Activated naive CD4-positive, alpha-beta T cell treated with anti-CD3 and anti-CD28 coated beads, Interleukin-2, amount 10 ng/mL, durations not matched to agents 7 days and 5 days (primary cell): ENCODE measurements around the gene PPL.
"Not testable (repeated sequence)": the region's sequence is repeated elsewhere in the genome, so short reads cannot be mapped to it uniquely, and the experiment has no call there.

Experiments
- CTCF ChIA-PET: fragments of 350-600 bp; sonication (Branson Sonifier 250); formaldehyde crosslinking; loops from one replicate; lab custom pipeline; 2021; ENCODE audit warnings: antibody characterized with exemption; lab: Charles Lee
- DNase-seq: peaks from one replicate; pipeline ENCODE4 v3.0.0-alpha.2; 2020
- H3K27ac Mint-ChIP-seq: one replicate; pipeline ENCODE4 v1.8.0; 2021; ENCODE audit warnings: mild to moderate bottlenecking, moderate library complexity, mixed read lengths
- H3K27me3 Mint-ChIP-seq: one replicate; pipeline ENCODE4 v1.8.0; 2021; ENCODE audit warnings: mild to moderate bottlenecking, mixed read lengths
- H3K36me3 Mint-ChIP-seq: one replicate; pipeline ENCODE4 v1.8.0; 2021; ENCODE audit warnings: mixed read lengths
- H3K4me1 Mint-ChIP-seq: one replicate; pipeline ENCODE4 v1.8.0; 2021; ENCODE audit warnings: mixed read lengths
- H3K4me3 Mint-ChIP-seq: one replicate; pipeline ENCODE4 v1.8.0; 2021; ENCODE audit warnings: mild to moderate bottlenecking, moderate library complexity, mixed read lengths
- H3K9me3 Mint-ChIP-seq: one replicate; pipeline ENCODE4 v1.8.0; 2021; ENCODE audit warnings: mixed read lengths

PPL gene

GRCh38 chr16:4968879-4969483, 32.0 kb upstream of the PPL start:
- Mint-ChIP-seq H3K9me3 (peaks cover 10% of the 10 kb centered on the region), H3K4me1 (peaks cover 22% of the 10 kb centered on the region), H3K36me3 (peaks cover 6% of the 10 kb centered on the region), H3K27me3 (peaks cover 15% of the 10 kb centered on the region), H3K27ac (no peak overlapping the region), H3K4me3 (no peak overlapping the region)
- no peak for DNase-seq
- CTCF ChIA-PET = no interaction called here

DNA sequence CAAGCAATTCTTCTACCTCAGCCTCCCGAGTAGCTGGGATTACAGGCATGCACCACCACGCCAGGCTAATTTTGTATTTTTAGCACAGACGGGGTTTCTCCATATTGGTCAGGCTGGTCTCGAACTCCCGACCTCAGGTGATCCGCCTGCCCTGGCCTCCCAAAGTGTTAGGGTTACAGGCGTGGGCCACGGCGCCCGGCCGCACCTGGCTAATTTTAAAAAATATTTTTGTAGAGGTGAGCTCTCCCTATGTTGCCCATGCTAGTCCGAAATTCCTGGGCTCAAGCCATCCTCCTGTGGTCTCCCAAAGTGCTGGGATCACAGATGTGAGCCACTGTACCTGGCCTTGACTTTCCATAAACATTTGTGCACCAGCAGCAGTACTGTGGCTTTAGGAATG, 31.3 kb upstream of the PPL start:
- CTCF ChIA-PET, H3K4me3 Mint-ChIP-seq: not testable (repeated sequence)

DNA sequence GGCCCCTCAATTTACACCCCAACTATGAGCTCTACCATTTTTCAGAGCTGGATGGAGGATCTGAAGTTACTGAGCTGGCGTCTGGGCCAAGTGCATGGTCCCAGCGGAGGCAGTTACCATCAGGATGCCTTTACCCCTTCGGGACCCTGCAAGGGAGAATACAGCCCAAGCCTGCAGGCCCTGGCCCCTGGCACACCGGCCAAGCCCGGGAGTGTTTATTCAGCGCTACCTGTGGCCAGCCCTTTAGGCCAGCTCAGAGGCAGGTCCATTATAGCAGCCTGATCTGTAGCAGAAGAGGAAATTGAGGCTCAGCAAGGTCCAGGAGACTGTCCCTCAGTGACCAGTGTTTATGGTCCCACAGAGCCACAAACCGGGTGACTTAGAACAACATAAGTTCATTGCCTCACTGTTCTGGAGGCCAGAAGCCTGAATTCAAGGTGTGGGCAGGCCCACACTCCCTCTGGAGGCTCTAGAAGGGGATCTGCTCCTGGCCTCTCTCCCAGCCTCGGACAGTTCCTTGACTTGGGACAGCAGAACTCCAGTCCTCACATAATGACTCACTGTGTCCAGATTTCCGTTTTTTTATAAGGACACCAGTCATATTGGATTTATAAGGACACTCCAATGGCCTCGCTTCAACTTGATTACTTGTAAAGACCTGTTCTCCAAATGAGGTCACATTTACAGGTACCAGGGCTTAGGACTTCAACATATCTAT, 29.9 kb upstream of the PPL start:
- no peak overlapping the region for H3K4me3 Mint-ChIP-seq
- H3K27ac Mint-ChIP-seq = no peak overlapping the region
- H3K9me3 Mint-ChIP-seq = no peaks in the 10 kb centered on the region
- no peaks in the 10 kb centered on the region for H3K36me3 Mint-ChIP-seq
- no peak for DNase-seq
- CTCF ChIA-PET = no interaction called here
- H3K27me3 Mint-ChIP-seq = peaks cover 20% of the 10 kb centered on the region
- H3K4me1 Mint-ChIP-seq = peaks cover 4% of the 10 kb centered on the region

More for the DNA sequence above, 31.3 kb upstream of the PPL start:
- DNase-seq, H3K9me3 Mint-ChIP-seq, H3K36me3 Mint-ChIP-seq, H3K27ac Mint-ChIP-seq: not testable (repeated sequence)
- Mint-ChIP-seq H3K27me3 (peaks cover 19% of the 10 kb centered on the region), H3K4me1 (peaks cover 16% of the 10 kb centered on the region)

DNA sequence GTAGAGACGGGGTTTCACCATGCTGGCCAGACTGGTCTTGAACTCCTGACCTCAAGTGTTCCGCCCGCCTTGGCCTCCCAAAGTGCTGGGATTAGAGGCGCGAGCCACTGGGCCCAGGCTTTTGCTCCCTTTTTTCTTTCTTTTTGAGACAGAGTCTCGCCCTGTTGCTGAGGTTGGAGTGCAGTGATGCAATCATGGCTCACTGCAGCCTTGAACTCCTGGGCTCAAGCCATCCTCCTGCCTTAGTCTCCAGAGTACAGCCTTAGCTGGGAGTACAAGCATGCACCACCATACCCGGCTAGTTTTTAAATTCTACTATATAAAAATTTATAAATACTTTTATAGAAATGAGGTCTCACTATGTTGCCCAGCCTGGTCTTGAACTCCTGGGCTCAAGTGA, 26.6 kb upstream of the PPL start:
- H3K4me1 Mint-ChIP-seq, H3K4me3 Mint-ChIP-seq, DNase-seq, H3K27ac Mint-ChIP-seq, H3K36me3 Mint-ChIP-seq, H3K9me3 Mint-ChIP-seq, CTCF ChIA-PET: not testable (repeated sequence)
- peaks cover 29% of the 10 kb centered on the region for H3K27me3 Mint-ChIP-seq

- Mint-ChIP-seq H3K36me3 (no peaks in the 10 kb centered on the region), H3K4me3 (no peak overlapping the region), H3K9me3 (no peaks in the 10 kb centered on the region), H3K27me3 (peaks cover 37% of the 10 kb centered on the region), H3K4me1 (peaks cover 11% of the 10 kb centered on the region), H3K27ac (no peak overlapping the region)
- DNase-seq = no peak
- CTCF ChIA-PET = no interaction called here
Measured at GRCh38 chr16:4962716-4963115, 25.8 kb upstream of the PPL start.

DNA sequence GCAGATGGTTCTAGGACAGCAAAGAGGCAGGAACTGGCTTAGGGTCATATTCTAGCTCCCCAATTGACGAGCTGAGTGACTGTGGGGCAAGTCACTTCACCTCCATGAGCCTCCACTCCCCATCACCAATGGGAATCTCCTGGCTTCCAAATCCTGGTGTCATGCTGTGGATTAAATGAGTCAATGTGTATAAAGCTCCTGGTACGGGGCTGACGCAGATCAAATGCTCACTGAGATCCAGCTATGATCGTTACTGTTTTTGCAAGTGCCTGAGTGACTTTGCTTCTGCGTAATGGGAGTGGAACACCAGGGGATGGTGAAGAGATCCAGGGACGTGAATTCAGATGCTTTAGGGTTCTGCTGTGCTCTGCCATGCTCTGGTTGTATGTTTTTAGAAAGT, 23.6 kb upstream of the PPL start:
- H3K4me3 Mint-ChIP-seq = no peak overlapping the region
- peaks cover 53% of the 10 kb centered on the region for H3K27me3 Mint-ChIP-seq
- no peaks in the 10 kb centered on the region for H3K36me3 Mint-ChIP-seq
- peaks cover 19% of the 10 kb centered on the region for H3K4me1 Mint-ChIP-seq
- DNase-seq = no peak
- CTCF ChIA-PET = no interaction called here
- no peaks in the 10 kb centered on the region for H3K9me3 Mint-ChIP-seq
- no peak overlapping the region for H3K27ac Mint-ChIP-seq

DNA sequence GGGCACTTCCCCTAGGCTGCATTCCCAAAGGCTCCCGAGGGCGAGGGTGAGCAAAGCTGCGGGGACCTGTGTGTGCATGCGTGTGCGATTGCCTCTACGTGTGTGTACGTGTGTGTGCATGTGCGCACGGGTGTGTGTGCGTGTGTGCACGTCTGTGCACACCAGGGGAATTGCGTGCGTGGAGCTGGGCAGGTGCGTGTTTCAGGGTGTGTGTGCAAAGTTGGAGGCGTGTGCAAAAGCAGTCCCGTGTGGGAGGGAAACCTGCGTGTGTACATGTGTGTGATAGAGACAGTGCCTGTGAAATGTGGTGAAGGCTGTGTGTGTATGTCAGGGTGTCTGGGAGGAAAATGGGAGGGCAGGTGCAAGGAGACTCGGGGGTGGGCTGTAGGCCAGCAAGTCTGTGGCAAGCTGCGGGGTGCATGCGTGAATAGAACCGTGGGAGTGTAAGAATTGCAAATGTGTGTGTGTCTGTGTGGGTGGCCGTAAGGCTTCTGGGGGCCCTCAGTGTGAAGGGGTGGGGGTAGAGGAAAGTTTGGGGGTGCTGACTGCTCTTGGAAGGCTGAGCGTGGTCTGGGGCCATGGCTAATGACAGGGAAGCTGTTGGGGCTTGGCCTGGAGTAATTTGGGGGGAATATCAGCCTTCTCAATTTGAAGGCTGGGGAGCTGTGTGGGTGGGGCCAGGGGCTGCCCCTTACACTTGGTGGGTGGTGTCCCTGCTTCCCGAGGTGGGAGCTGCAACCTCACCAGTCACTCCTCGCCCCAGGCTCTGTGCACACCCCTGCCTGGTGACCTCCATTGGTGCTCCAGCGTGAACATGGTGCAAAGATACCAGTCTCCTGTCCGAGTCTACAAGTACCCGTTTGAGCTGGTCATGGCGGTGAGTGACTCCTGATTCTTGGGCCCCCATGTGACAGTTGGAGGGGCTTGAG, 21.8 kb upstream of the PPL start:
- H3K9me3 Mint-ChIP-seq = no peaks in the 10 kb centered on the region
- CTCF ChIA-PET = interaction anchor here (0.7 to 1.0 kb wide), 2 partner anchors 133 to 134 kb away, joined by 3 read pairs; no protein-coding TSS in a partner anchor
- peak overlapping the region; percentile 6 for H3K27ac Mint-ChIP-seq
- H3K36me3 Mint-ChIP-seq = no peaks in the 10 kb centered on the region
- H3K27me3 Mint-ChIP-seq = peaks cover 60% of the 10 kb centered on the region
- peak overlapping the region; percentile 76 for H3K4me3 Mint-ChIP-seq
- H3K4me1 Mint-ChIP-seq = peaks cover 19% of the 10 kb centered on the region
- DNase-seq = no peak

DNA sequence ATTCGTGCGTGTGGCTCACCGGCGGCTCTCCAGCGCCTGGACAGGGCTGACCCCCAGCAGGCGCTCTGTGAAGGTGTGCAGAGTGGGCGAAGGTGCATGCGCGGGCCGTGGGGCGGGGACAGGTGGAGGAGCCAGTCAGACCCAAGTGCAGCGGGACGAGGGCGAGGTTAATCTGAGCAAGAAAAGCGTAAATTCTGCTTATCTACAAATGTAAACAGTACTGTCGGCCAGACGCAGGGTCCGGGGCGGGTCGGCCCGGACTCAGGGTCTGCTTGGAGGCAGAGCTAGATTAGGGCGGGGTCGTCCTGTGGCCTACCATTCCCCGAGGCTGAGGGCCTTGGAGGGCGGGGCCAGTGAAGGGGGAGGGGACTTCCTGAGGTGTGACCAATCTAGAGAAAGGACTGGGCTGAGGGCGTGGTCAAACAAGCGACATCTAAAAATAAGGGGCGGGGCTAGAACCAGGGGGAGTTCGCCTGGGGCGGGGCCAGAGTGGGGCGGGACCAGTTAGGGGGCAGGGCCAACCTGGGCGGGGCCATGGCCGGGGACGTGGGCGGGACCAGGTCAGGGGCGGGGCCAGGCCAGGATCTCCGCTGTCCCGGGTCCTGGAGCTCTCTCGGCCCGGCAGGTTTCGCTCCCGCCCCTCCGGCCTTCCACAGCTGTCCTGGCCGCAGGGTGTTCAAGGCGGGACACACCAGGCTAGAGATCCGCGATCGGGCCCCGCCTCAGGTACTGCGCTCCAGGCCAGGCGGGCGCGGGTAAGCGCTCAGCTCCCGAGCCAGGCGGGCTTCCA, 21.0 kb upstream of the PPL start, which contains the start of gene SEC14L5:
TSS of gene SEC14L5 (plus strand) at position 611 of the 790 bp plus-strand sequence. CDS start 994 bp downstream, outside the sequence.
- H3K4me3 Mint-ChIP-seq = peak within 1 kb of the TSS; percentile 76
- DNase-seq = peak; percentile 97
- H3K4me1 Mint-ChIP-seq = peaks cover 19% of the 10 kb centered on the region
- H3K9me3 Mint-ChIP-seq = no peaks in the 10 kb centered on the region
- H3K27ac Mint-ChIP-seq = peak within 1 kb of the TSS; percentile 73
- CTCF ChIA-PET = interaction anchor here (0.5 to 0.7 kb wide), 2 partner anchors 81 to 135 kb away, joined by 3 to 5 read pairs; no protein-coding TSS in a partner anchor
- H3K27me3 Mint-ChIP-seq = peaks cover 60% of the 10 kb centered on the region
- no peaks in the 10 kb centered on the region for H3K36me3 Mint-ChIP-seq

DNA sequence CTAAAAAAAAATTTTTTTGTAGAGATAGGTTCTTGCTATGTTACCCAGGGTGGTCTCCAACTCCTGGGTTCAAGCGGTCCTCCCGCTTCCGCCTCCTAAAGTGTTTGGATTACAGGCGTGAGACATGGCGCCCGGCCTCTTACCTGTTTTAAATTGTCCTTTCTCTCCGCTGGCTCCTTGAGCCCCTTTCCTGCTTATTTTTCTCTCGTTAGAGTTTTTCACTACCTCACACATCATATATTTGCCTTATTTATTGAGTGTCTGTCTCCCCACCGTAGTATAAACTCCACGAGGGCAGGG, 20.4 kb upstream of the PPL start:
- Mint-ChIP-seq H3K27ac (peak overlapping the region; percentile 73), H3K27me3 (peaks cover 60% of the 10 kb centered on the region)
- CTCF ChIA-PET = interaction anchor here (1.1 kb wide), 1 partner anchor 16 kb away, joined by 3 read pairs; no protein-coding TSS in a partner anchor

DNA sequence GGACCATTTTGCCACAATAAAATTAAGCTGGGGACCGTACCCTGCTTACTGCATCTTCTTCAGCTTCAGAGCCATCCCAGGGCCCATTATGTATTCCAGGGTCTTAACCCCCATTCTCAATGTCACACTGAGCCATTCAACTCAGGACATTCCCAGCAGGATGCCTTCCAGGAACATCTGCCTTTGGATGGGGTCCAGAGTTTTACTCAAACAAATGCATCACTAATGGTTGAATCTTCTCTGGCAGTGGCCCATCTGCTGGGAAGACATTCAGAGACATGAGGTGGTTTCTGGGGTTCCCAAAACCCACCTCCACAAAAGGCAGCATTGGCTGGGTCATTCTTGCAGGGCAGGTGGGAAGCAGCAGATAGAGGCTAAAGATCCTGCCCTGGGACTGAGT, 17.8 kb upstream of the PPL start:
- Mint-ChIP-seq H3K4me3 (no peak overlapping the region), H3K27ac (no peak overlapping the region), H3K9me3 (no peaks in the 10 kb centered on the region), H3K27me3 (peaks cover 53% of the 10 kb centered on the region), H3K4me1 (peaks cover 19% of the 10 kb centered on the region), H3K36me3 (no peaks in the 10 kb centered on the region)
- CTCF ChIA-PET = interaction anchor here (1.2 to 2.1 kb wide), 4 partner anchors 17 to 259 kb away, joined by 3 to 7 read pairs (median 4); no protein-coding TSS in a partner anchor
- no peak for DNase-seq

More for the DNA sequence above, 20.4 kb upstream of the PPL start:
- Mint-ChIP-seq H3K9me3 (no peaks in the 10 kb centered on the region), H3K4me3 (peak overlapping the region; percentile 76), H3K4me1 (peaks cover 19% of the 10 kb centered on the region), H3K36me3 (no peaks in the 10 kb centered on the region)
- DNase-seq = no peak

DNA sequence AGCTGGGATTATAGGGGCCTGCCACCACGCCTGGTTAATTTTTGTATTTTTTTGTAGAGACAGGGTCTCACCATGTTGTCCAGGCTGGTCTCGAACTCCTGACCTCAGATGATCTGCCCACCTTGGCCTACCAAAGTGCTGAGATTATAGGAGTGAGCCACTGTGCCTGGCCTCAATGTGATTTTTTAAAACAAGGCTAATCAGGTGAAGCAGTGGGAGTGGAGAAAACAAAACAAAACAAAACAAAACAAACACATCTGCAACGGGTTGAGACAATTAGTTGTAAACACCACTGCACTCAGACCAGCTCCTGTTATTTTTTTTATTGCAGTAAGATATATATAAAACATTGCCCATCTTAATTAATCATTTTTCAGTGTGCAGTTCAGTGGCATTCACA, 14.6 kb upstream of the PPL start:
- CTCF ChIA-PET, H3K27ac Mint-ChIP-seq, H3K4me1 Mint-ChIP-seq, DNase-seq, H3K36me3 Mint-ChIP-seq, H3K9me3 Mint-ChIP-seq, H3K4me3 Mint-ChIP-seq: not testable (repeated sequence)
- peaks cover 38% of the 10 kb centered on the region for H3K27me3 Mint-ChIP-seq

DNA sequence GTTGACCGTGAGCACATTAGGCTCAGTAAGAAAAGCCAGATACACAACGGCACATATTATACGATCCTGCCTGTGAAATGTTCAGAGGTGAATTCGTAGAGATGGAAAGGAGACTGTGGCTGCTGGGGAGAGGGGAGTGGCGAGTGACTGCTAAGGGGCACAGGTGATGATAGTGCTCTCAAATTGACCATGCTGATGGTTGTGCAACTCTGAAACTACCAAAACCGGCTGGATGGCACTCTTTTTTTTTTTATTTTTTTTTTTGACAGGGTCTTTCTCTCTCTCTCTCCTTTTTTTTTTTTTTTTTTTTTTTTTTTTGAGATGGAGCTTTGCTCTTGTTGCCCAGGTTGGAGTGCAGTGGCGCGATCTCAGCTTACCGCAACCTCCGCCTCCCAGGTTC, 13.0 kb upstream of the PPL start:
- no peak overlapping the region for H3K27ac Mint-ChIP-seq
- H3K36me3 Mint-ChIP-seq = no peaks in the 10 kb centered on the region
- CTCF ChIA-PET = no interaction called here
- no peak for DNase-seq
- H3K4me3 Mint-ChIP-seq = no peak overlapping the region
- peaks cover 41% of the 10 kb centered on the region for H3K27me3 Mint-ChIP-seq
- no peaks in the 10 kb centered on the region for H3K9me3 Mint-ChIP-seq
- peaks cover 5% of the 10 kb centered on the region for H3K4me1 Mint-ChIP-seq

- CTCF ChIA-PET = no interaction called here
- Mint-ChIP-seq H3K36me3 (no peaks in the 10 kb centered on the region), H3K4me1 (peaks cover 5% of the 10 kb centered on the region), H3K27ac (no peak overlapping the region), H3K9me3 (no peaks in the 10 kb centered on the region), H3K27me3 (peaks cover 43% of the 10 kb centered on the region), H3K4me3 (no peak overlapping the region)
- no peak for DNase-seq
Measured at GRCh38 chr16:4948903-4949766, 12.2 kb upstream of the PPL start.
